MM.1S (cell line): ENCODE data around the gene SEZ6L.

Experiments used
- CTCF ChIP-seq: fragments of 300-600 bp; sonication (generic); IDR thresholded peaks from 2 replicates; pipeline ENCODE4 v1.5.1; 2016; ENCODE audit warnings: antibody characterized with exemption, low read length, mixed read lengths
- EZH2 ChIP-seq: fragments of 300-600 bp; sonication (generic); optimal IDR thresholded peaks from 2 replicates; pipeline ENCODE3; 2017; ENCODE audit warnings: low read depth, mild to moderate bottlenecking, antibody characterized with exemption, low read length, mixed read lengths
- EZH2phosphoT487 ChIP-seq: fragments of 300-600 bp; sonication (generic); IDR thresholded peaks from 2 replicates; pipeline ENCODE4 v1.6.1; 2018; ENCODE audit warnings: antibody characterized with exemption, low read length

GRCh38 chr22:26391091-26391490, 221.8 kb downstream of the SEZ6L start:
- no peak for TF ChIP-seq CTCF
- TF ChIP-seq EZH2phosphoT487: no peak
- TF ChIP-seq EZH2: no peak
